Endothelial cell of umbilical vein (primary cell): Measurements from ENCODE around the gene ORM2. TPM values are rescaled to one million over a fixed set of nuclear protein-coding genes. Genes with fewer than 3 reads are reported as not detected.

ENCODE experiments used
- BruUV-seq: library from RNA; stranded (reverse); fragments of 400-500 nt; replicated peaks from 2 replicates; lab custom pipeline; 2021; lab: Mats Ljungman, UMichigan
- CTCF ChIA-PET: fragments of 300-600, 350-600 bp; sonication (Branson Sonifier 250); formaldehyde crosslinking; loops from one replicate; lab custom pipeline; 2021; ENCODE audit warnings: antibody characterized with exemption, inconsistent platforms; lab: Charles Lee
- POLR2A ChIA-PET: fragments of 300-600, 350-600 bp; sonication (Branson Sonifier 250); formaldehyde crosslinking; loops from one replicate; lab custom pipeline; 2021; ENCODE audit warnings: antibody characterized with exemption, inconsistent platforms; lab: Charles Lee
- DNase-seq: peaks from one replicate; pipeline ENCODE4 v3.0.0-alpha.2; 2011; ENCODE audit warnings: low read depth, low spot score
- FAIRE-seq: peaks from 2 replicates; lab custom pipeline; 2011; peaks lifted over from hg19 to GRCh38; lab: Jason Lieb, UNC
- H2AFZ ChIP-seq: 2 replicates; pipeline ENCODE4 v1.6.0; 2012; ENCODE audit warnings: low read depth, low read length, control low read depth, inconsistent platforms
- H3K27ac ChIP-seq: 2 replicates; pipeline ENCODE4 v1.5.1; 2011; ENCODE audit warnings: low read depth, mild to moderate bottlenecking, control low read depth, low read length, moderate library complexity; ENCODE audit not compliant: insufficient read depth
- H3K27me3 ChIP-seq, 2 experiments: 2 replicates each; pipeline versions ENCODE4 v1.6.0 to v1.6.1; 2011; ENCODE audit warnings: low read length in 2 of 2, mixed read lengths in 1 of 2; ENCODE audit not compliant: control insufficient read depth in 2 of 2, insufficient read depth in 2 of 2
- H3K36me3 ChIP-seq, 2 experiments: 2 replicates in 1 of 2; 3 replicates in 1 of 2; pipeline ENCODE4 v1.5.1; 2011; ENCODE audit warnings: low read length in 2 of 2, mild to moderate bottlenecking in 1 of 2, moderate library complexity in 1 of 2; ENCODE audit not compliant: control insufficient read depth in 2 of 2, insufficient read depth in 2 of 2; ENCODE audit errors: extremely low read depth in 1 of 2
- H3K4me1 ChIP-seq: 3 replicates; pipeline ENCODE4 v1.5.1; 2011; ENCODE audit warnings: mild to moderate bottlenecking, low read length; ENCODE audit not compliant: control insufficient read depth, insufficient read depth; ENCODE audit errors: extremely low read depth
- H3K4me2 ChIP-seq: 2 replicates; pipeline ENCODE4 v1.6.1; 2011; ENCODE audit warnings: low read length, control low read depth, mixed read lengths; ENCODE audit not compliant: insufficient read depth
- H3K4me3 ChIP-seq, 3 experiments: fragments of 200-600 bp in 1 of 3; sonication (generic), shearing (Covaris generic) in 1 of 3; replicated peaks in 1 of 3; 2 replicates each; pipeline ENCODE4 v1.5.1; 2011 to 2016; ENCODE audit warnings: control low read depth in 3 of 3, low read length in 3 of 3, mild to moderate bottlenecking in 2 of 3, inconsistent platforms in 1 of 3, low read depth in 1 of 3, moderate library complexity in 1 of 3; ENCODE audit not compliant: insufficient read depth in 1 of 3
- H3K79me2 ChIP-seq: 2 replicates; pipeline ENCODE4 v1.6.0; 2012; ENCODE audit warnings: low read length, inconsistent platforms; ENCODE audit not compliant: control insufficient read depth, insufficient read depth
- H3K9ac ChIP-seq: replicated peaks from 2 replicates; pipeline ENCODE3; 2011; ENCODE audit warnings: low read length, control low read depth; ENCODE audit not compliant: insufficient read depth; ENCODE audit errors: extremely low read depth
- H3K9me1 ChIP-seq: replicated peaks from 3 replicates; pipeline ENCODE4 v1.6.0; 2011; ENCODE audit warnings: mild to moderate bottlenecking, low read length; ENCODE audit not compliant: control insufficient read depth, insufficient read depth; ENCODE audit errors: extremely low read depth
- H3K9me3 ChIP-seq: replicated peaks from 2 replicates; pipeline ENCODE4 v1.5.1; 2012; ENCODE audit warnings: low read length, inconsistent platforms; ENCODE audit not compliant: control insufficient read depth, insufficient read depth
- H4K20me1 ChIP-seq: replicated peaks from 2 replicates; pipeline ENCODE3; 2011; ENCODE audit warnings: mild to moderate bottlenecking, low read length; ENCODE audit not compliant: control insufficient read depth, insufficient read depth; ENCODE audit errors: extremely low read depth
- CTCF ChIP-seq, 2 donors: IDR thresholded peaks; 1 replicate in 1 of 2; 2 replicates in 1 of 2; pipeline ENCODE4 v1.5.1; 2011; ENCODE audit warnings: low read length in 2 of 2, mild to moderate bottlenecking in 2 of 2, moderate library complexity in 2 of 2, control low read depth in 1 of 2, inconsistent platforms in 1 of 2, low read depth in 1 of 2; ENCODE audit not compliant: insufficient read depth in 1 of 2; ENCODE audit errors: extremely low read depth in 1 of 2
- EZH2 ChIP-seq: IDR thresholded peaks from 2 replicates; pipeline ENCODE4 v1.6.1; 2012; ENCODE audit warnings: borderline replicate concordance, low read depth, mild to moderate bottlenecking, moderate library complexity, low read length, inconsistent platforms; ENCODE audit not compliant: severe bottlenecking
- FOS ChIP-seq: IDR thresholded peaks from 2 replicates; pipeline ENCODE4 v1.6.1; 2011; ENCODE audit warnings: mild to moderate bottlenecking, low read length, moderate library complexity, borderline replicate concordance; ENCODE audit not compliant: insufficient read depth
- GATA2 ChIP-seq: IDR thresholded peaks from 2 replicates; pipeline ENCODE4 v1.7.0; 2011; ENCODE audit warnings: low read depth, mild to moderate bottlenecking, moderate library complexity, mixed read lengths, low read length; ENCODE audit not compliant: insufficient read length, insufficient read depth
- JUN ChIP-seq: IDR thresholded peaks from 2 replicates; pipeline ENCODE4 v1.6.1; 2011; ENCODE audit warnings: borderline replicate concordance, low read depth; ENCODE audit not compliant: insufficient read length, insufficient read depth
- MAX ChIP-seq: IDR thresholded peaks from 2 replicates; pipeline ENCODE4 v1.6.1; 2011; ENCODE audit not compliant: insufficient read depth, insufficient read length
- MYC ChIP-seq: IDR thresholded peaks from one replicate; pipeline ENCODE4 v1.6.1; 2011; ENCODE audit warnings: mild to moderate bottlenecking, low read depth, low read length
- POLR2A ChIP-seq: IDR thresholded peaks from 2 replicates; pipeline ENCODE4 v1.6.1; 2012; ENCODE audit warnings: low read depth, mild to moderate bottlenecking, control low read depth, low read length
- POLR2AphosphoS5 ChIP-seq: IDR thresholded peaks from 2 replicates; pipeline ENCODE4 v1.6.1; 2012; ENCODE audit warnings: low read depth, mild to moderate bottlenecking, control low read depth, low read length, moderate library complexity; ENCODE audit not compliant: insufficient read depth
- dilution Hi-C: fragments of 300-500 bp; cut with MboI; formaldehyde crosslinking; loops from one replicate; pipeline ENCODE4 v1.15.0; 2019; ENCODE audit warnings: low sequenced_read_pairs; ENCODE audit not compliant: extremely low pct_ligation_motif_present
- intact Hi-C: fragments of 100-400 bp; cut with micrococcal nuclease; formaldehyde crosslinking; loops from one replicate; pipeline ENCODE4 v1.10.0; 2022
- polyA plus RNA-seq, 4 experiments: library from polyadenylated mRNA; depleted of rRNA in 3 of 4; stranded (reverse) in 3 of 4; unstranded in 1 of 4; fragments of >200 nt; gene quantifications; 2 replicates each; pipeline versions ENCODE4 v1.2.1 to v1.2.3, GENCODE V29; 2011 to 2012; ENCODE audit warnings: missing spikeins in 1 of 4
- total RNA-seq: library from RNA; stranded (reverse); gene quantifications from 2 replicates; pipeline ENCODE4 v1.2.3, GENCODE V29; 2021

Gene ORM2
- total and polyA plus RNA-seq, 2 donors (not counting 3 experiments of a cell fraction or from before 2014, with no cell fraction given) = not detected

GRCh38 chr9:114299286-114300152, 30.1 kb upstream of the ORM2 start:
- no peaks in the 10 kb centered on the region for H3K9me3 ChIP-seq
- no peak overlapping the region for H3K4me2 ChIP-seq
- no peak overlapping the region for H3K27ac ChIP-seq
- H3K36me3 ChIP-seq = peaks cover 7 to 9% of the 10 kb centered on the region in 2 experiments
- no peak overlapping the region for H3K9ac ChIP-seq
- no peaks in the 10 kb centered on the region for H3K4me1 ChIP-seq
- POLR2A ChIA-PET = no interaction called here
- no peaks in the 10 kb centered on the region for H4K20me1 ChIP-seq
- no peak for DNase-seq
- dilution Hi-C loops = loop anchor here (25.0 kb wide), 1 partner anchor 212 kb away; the partner anchor contains the start of genes AMBP and KIF12
- intact Hi-C loops = no loop called here
- no peaks in the 10 kb centered on the region for H3K27me3 ChIP-seq
- FAIRE-seq = no peak
- no peak overlapping the region for H2AFZ ChIP-seq
- no peaks in the 10 kb centered on the region for H3K79me2 ChIP-seq
- H3K9me1 ChIP-seq = no peaks in the 10 kb centered on the region
- H3K4me3 ChIP-seq = no peak overlapping the region
- no peak for TF ChIP-seq EZH2
- no peak for TF ChIP-seq JUN
- TF ChIP-seq MAX = no peak
- no peak for TF ChIP-seq MYC
- no peak for TF ChIP-seq POLR2A
- no peak for TF ChIP-seq CTCF (IDR thresholded peaks at IDR 0.05; ENCODE audit: extremely low read depth in 1 of 2, insufficient read depth in 1 of 2, low read depth in 1 of 2, low read length in 2 of 2)
- no peak for TF ChIP-seq POLR2AphosphoS5
- no peak for TF ChIP-seq FOS
- TF ChIP-seq GATA2 = no peak
- CTCF ChIA-PET = interaction anchor here (1.2 to 3.6 kb wide), 4 partner anchors 9 to 217 kb away, joined by 3 to 24 read pairs (median 10); no protein-coding TSS in a partner anchor
- no TSS peak for BruUV-seq
